Measurements from ENCODE around the gene IL1RAP. TPM values are rescaled to one million over a fixed set of nuclear protein-coding genes. Genes with fewer than 3 reads are reported as not detected.

Gene IL1RAP
- total RNA-seq, 1 donor = 14.8 TPM

- no peak for DNase-seq (ENCODE audit: insufficient read length, low spot score, missing footprints)
- H2AFZ ChIP-seq (ENCODE audit: low read length) = no peak overlapping the region
Measured at GRCh38 chr3:190543671-190544070, 29.8 kb downstream of the IL1RAP start.

GRCh38 chr3:190545191-190545590, 31.3 kb downstream of the IL1RAP start:
- no peaks in the 10 kb centered on the region for H3K9me3 ChIP-seq (ENCODE audit: low read depth, low read length)
- DNase-seq (ENCODE audit: insufficient read length, low spot score, missing footprints) = no peak
- H3K4me3 ChIP-seq (ENCODE audit: insufficient read depth, low read length) = no peak overlapping the region
- TF ChIP-seq CTCF (IDR thresholded peaks at IDR 0.05; ENCODE audit: extremely low read depth, low read depth, low read length) = no peak
- no peak overlapping the region for H2AFZ ChIP-seq (ENCODE audit: low read length)
- H3K4me1 ChIP-seq (ENCODE audit: insufficient read depth, low read length) = no peaks in the 10 kb centered on the region
- H4K20me1 ChIP-seq (ENCODE audit: insufficient read depth, low read length) = no peaks in the 10 kb centered on the region
- H3K79me2 ChIP-seq (ENCODE audit: insufficient read depth, low read length) = no peaks in the 10 kb centered on the region
- no peaks in the 10 kb centered on the region for H3K36me3 ChIP-seq (ENCODE audit: insufficient read depth, low read length)
- H3K27ac ChIP-seq (ENCODE audit: low read depth, low read length) = no peak overlapping the region
- H3K27me3 ChIP-seq (ENCODE audit: insufficient read depth, low read length) = no peaks in the 10 kb centered on the region
- no peak overlapping the region for H3K4me2 ChIP-seq (ENCODE audit: insufficient read depth, low read length)

More at GRCh38 chr3:190543671-190544070, 29.8 kb downstream of the IL1RAP start:
- Histone ChIP-seq H3K79me2 (ENCODE audit: insufficient read depth, low read length) (no peaks in the 10 kb centered on the region), H3K36me3 (ENCODE audit: insufficient read depth, low read length) (no peaks in the 10 kb centered on the region), H3K4me2 (ENCODE audit: insufficient read depth, low read length) (no peak overlapping the region), H3K27me3 (ENCODE audit: insufficient read depth, low read length) (no peaks in the 10 kb centered on the region), H3K4me3 (ENCODE audit: insufficient read depth, low read length) (no peak overlapping the region), H4K20me1 (ENCODE audit: insufficient read depth, low read length) (no peaks in the 10 kb centered on the region), H3K9me3 (ENCODE audit: low read depth, low read length) (no peaks in the 10 kb centered on the region), H3K27ac (ENCODE audit: low read depth, low read length) (no peak overlapping the region), H3K4me1 (ENCODE audit: insufficient read depth, low read length) (no peaks in the 10 kb centered on the region)
- TF ChIP-seq CTCF (IDR thresholded peaks at IDR 0.05; ENCODE audit: extremely low read depth, low read depth, low read length) = no peak

GRCh38 chr3:190546881-190547510, 33.1 kb downstream of the IL1RAP start:
- H3K4me1 ChIP-seq (ENCODE audit: insufficient read depth, low read length) = no peaks in the 10 kb centered on the region
- no peak for DNase-seq (ENCODE audit: insufficient read length, low spot score, missing footprints)
- H3K27me3 ChIP-seq (ENCODE audit: insufficient read depth, low read length) = no peaks in the 10 kb centered on the region
- no peaks in the 10 kb centered on the region for H4K20me1 ChIP-seq (ENCODE audit: insufficient read depth, low read length)
- no peak overlapping the region for H3K4me2 ChIP-seq (ENCODE audit: insufficient read depth, low read length)
- H3K4me3 ChIP-seq (ENCODE audit: insufficient read depth, low read length) = no peak overlapping the region
- no peaks in the 10 kb centered on the region for H3K79me2 ChIP-seq (ENCODE audit: insufficient read depth, low read length)
- H3K27ac ChIP-seq (ENCODE audit: low read depth, low read length) = no peak overlapping the region
- H2AFZ ChIP-seq (ENCODE audit: low read length) = no peak overlapping the region
- H3K36me3 ChIP-seq (ENCODE audit: insufficient read depth, low read length) = no peaks in the 10 kb centered on the region
- peaks cover 2% of the 10 kb centered on the region for H3K9me3 ChIP-seq (ENCODE audit: low read depth, low read length)
- no peak for TF ChIP-seq CTCF (IDR thresholded peaks at IDR 0.05; ENCODE audit: extremely low read depth, low read depth, low read length)

GRCh38 chr3:190548031-190548656, 34.3 kb downstream of the IL1RAP start:
- Histone ChIP-seq H3K79me2 (ENCODE audit: insufficient read depth, low read length) (no peaks in the 10 kb centered on the region), H3K36me3 (ENCODE audit: insufficient read depth, low read length) (no peaks in the 10 kb centered on the region), H3K4me3 (ENCODE audit: insufficient read depth, low read length) (no peak overlapping the region), H4K20me1 (ENCODE audit: insufficient read depth, low read length) (no peaks in the 10 kb centered on the region), H3K4me2 (ENCODE audit: insufficient read depth, low read length) (no peak overlapping the region), H2AFZ (ENCODE audit: low read length) (no peak overlapping the region), H3K4me1 (ENCODE audit: insufficient read depth, low read length) (no peaks in the 10 kb centered on the region), H3K9me3 (ENCODE audit: low read depth, low read length) (peaks cover 2% of the 10 kb centered on the region), H3K27ac (ENCODE audit: low read depth, low read length) (no peak overlapping the region), H3K27me3 (ENCODE audit: insufficient read depth, low read length) (no peaks in the 10 kb centered on the region)
- no peak for TF ChIP-seq CTCF (IDR thresholded peaks at IDR 0.05; ENCODE audit: extremely low read depth, low read depth, low read length)
- no peak for DNase-seq (ENCODE audit: insufficient read length, low spot score, missing footprints)

Measured in osteoblast (primary cell).